GM19324 (cell line): ENCODE data around the gene CDH13.

Experiments
- ATAC-seq: cut with Tn5 transposase; IDR thresholded peaks from one replicate; pipeline ENCODE4 v1.9.1; 2021; ENCODE audit warnings: mild to moderate bottlenecking, moderate library complexity; ENCODE audit not compliant: unreplicated experiment, low FRiP score

The CDH13 gene

DNA sequence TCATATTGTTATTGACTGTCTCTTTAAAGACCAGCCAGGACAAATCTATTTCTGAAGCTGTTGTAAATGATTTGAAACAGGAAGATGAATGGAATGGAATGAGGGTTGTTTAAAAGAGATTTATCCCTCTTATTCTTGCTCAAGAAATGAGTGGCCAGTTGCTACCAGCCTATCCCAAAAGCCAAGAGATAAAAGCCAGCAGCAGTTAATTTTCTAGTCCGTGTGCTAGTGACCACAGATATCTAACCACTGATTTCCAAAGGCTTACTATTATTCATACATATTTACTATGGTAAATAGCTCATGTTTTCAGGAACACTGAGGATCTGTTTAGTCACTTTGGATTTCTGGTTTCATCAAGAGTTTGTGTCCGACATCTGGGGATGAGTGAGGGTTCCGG, 105.7 kb downstream of the CDH13 start:
- ATAC-seq, result no peak

- no peak for ATAC-seq
Measured at GRCh38 chr16:82735186-82735585, 108.4 kb downstream of the CDH13 start.

DNA sequence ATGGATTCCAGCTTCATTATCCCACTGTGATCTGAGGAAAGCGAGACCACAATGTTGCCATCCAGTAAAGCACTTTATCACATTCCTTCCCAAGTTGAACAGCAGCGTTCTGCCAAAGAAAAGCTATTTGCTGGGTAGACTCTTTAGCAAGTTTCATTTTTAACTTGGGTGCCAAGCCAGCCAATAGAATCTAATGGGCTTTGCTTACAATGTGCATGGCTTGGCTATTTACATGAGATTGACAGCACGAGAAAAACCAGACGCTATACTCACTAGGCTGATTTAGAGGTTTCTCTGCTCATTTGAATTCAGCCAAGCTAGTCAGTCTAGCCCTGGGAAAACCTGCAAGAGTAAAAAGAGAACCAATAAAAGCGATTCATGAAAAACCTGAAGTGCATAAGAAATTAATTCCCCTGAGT, 108.9 kb downstream of the CDH13 start:
- no peak for ATAC-seq

GRCh38 chr16:82736224-82736623, 109.5 kb downstream of the CDH13 start:
- ATAC-seq, result no peak

GRCh38 chr16:82738699-82739098, 111.9 kb downstream of the CDH13 start:
- ATAC-seq, result no peak

GRCh38 chr16:82741073-82741615, 114.4 kb downstream of the CDH13 start:
- ATAC-seq, result no peak

- no peak for ATAC-seq
Measured at GRCh38 chr16:82744958-82745357, 118.2 kb downstream of the CDH13 start.

DNA sequence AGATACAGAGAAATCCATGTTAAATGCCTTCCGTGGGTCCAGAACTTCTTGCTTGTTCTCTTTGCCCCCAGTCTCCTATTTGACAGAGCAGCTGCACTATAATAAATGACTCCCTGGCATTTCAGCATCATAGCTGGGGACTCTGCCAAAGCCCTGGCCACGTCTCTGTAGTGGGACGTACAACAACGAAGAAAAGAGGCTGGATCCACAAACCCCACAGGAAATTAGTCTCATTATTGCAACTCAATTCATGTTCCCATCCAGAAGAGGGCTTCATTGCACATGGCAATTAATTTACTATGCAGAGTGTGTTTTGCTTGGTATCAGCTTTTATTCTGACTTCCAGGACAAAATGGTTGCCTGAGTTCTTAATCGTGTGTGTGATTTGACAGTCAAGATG, 121.3 kb downstream of the CDH13 start:
- no peak for ATAC-seq

DNA sequence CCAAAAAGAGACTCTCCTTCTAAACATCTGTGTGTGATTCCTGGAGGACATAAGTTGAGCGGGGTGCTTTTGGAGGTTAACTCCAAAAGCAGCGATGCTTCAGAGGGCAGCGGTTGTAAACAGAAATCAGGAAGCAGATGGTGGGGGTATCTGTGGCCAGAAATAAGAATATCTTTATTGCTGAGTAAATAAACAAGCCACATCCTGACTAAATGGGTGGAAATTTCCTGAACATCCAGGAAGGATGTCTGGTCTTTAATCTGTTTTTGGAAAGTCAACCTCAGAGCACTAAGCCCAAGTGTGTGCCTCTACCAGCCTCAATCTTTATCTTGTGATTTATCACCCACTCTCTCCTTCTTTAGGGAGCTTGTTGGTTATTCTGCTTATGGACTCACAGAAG, 123.3 kb downstream of the CDH13 start:
- ATAC-seq, result no peak

- no peak for ATAC-seq
Measured at GRCh38 chr16:82751020-82751419, 124.3 kb downstream of the CDH13 start.

DNA sequence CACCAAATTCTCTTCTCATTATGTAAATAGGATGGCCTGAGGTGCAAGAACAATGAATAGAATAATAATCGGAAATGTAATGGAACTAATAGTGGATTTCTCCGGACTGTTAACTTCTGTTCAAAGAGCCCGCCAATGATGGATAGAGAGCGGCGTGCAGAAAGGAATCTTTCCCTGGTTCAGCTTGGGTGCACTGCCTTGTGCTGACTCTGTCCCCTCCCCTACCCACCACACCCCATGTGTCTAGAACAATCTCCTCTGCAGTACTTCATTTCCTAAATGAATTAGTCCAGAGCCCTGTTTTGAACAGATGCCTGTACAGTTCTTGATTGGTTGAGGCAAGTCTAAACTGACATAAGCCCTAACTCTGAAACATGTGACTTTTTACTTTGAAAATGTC, 125.4 kb downstream of the CDH13 start:
- no peak for ATAC-seq

- no peak for ATAC-seq
Measured at GRCh38 chr16:82753821-82754220, 127.1 kb downstream of the CDH13 start.

GRCh38 chr16:82754716-82755513, 128.1 kb downstream of the CDH13 start:
- ATAC-seq, result no peak

GRCh38 chr16:82755570-82756282, 129.0 kb downstream of the CDH13 start:
- no peak for ATAC-seq

DNA sequence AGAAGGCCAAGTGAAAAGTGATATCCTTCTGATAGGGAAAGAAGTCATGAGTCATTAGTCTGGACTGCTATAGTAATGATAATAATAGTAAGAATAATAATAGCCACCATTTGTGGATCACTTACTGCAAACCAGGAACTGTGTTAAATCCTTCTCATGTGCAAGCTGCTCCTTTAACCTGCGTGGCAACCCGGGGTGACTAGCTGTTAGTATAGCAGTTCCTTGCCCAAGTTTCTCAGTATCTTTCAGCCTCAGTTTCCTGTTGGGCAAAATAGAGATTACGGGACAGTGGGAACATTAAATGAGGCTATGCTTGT, 129.5 kb downstream of the CDH13 start:
- ATAC-seq, result no peak

DNA sequence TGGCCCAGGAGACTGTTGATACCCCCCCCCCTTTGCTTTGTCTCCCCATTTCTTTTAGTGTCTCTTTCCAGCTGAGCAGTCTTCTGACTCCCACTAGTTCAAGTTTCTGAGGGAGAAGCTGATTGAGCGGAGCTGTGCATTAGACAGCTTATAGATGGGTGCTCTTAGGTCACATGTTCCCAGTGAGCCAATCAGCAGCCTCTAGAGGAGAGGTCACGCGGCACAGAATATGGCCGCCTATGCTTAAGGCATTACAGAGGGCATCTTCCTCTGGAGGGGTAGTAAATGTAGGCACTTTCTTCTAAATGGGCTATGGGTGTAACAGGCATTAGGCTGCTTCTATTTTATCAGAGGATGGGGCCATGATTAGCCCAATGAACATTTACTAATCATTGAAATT, 131.6 kb downstream of the CDH13 start:
- ATAC-seq, result no peak

- no peak for ATAC-seq
Measured at GRCh38 chr16:82758904-82759303, 132.1 kb downstream of the CDH13 start.

DNA sequence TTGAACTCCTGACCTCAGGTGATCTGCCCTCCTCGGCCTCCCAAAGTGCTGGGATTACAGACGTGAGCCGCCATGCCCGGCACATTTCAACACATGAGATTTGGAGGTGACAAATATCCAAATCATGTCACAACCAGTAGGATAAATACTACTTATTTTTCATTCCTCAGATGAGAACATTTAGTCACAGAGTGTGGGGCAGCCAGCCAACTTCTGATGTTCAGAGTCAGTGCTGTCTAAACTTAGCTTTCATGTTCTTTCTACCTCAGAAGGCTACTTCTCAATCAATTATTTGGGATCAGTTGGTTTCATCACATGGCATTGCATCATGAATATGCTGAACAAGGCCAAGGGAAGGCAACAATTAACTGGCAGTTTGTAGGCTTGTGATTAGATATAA, 134.5 kb downstream of the CDH13 start:
- no peak for ATAC-seq

DNA sequence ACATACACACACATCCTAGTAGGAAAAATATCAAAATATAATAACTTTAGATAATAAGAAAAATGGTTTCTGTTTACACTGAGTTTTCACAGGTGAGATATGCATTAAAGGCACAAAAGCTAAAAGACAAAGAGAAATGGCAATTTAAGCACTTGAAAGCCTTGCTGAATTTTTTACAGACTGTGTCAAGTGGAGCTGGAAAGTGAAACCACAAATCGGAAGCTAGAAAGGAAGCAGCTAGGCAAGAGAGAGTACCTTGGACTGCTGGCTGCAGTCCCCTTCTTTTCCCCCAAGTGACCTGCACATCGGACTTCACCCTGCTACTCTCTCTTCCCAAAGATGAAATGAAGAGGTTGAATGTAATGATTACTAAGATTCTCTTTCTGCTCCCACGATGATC, 135.1 kb downstream of the CDH13 start:
- ATAC-seq, result no peak

- no peak for ATAC-seq
Measured at GRCh38 chr16:82763371-82763770, 136.6 kb downstream of the CDH13 start.

GRCh38 chr16:82767198-82767597, 140.4 kb downstream of the CDH13 start:
- no peak for ATAC-seq

- ATAC-seq, result no peak
Measured at GRCh38 chr16:82767808-82768207, 141.0 kb downstream of the CDH13 start.
